Kidney epithelial cell (primary cell): ENCODE results near the gene SYT15. TPM values are rescaled to one million over a fixed set of nuclear protein-coding genes. Genes with fewer than 3 reads are reported as not detected.
"Not testable (repeated sequence)": the region's sequence is repeated elsewhere in the genome, so short reads cannot be mapped to it uniquely, and the experiment has no call there.

Experiments
- DNase-seq: peaks from one replicate; pipeline ENCODE4 v3.0.0-alpha.2; 2010; ENCODE audit warnings: low read depth
- H3K27me3 ChIP-seq: 2 replicates; pipeline ENCODE4 v1.6.0; 2011; ENCODE audit warnings: low read length; ENCODE audit not compliant: control insufficient read depth, insufficient read depth
- H3K36me3 ChIP-seq: 2 replicates; pipeline ENCODE4 v1.5.1; 2011; ENCODE audit warnings: low read length; ENCODE audit not compliant: control insufficient read depth, insufficient read depth
- H3K4me3 ChIP-seq: 2 replicates; pipeline ENCODE4 v1.5.1; 2011; ENCODE audit warnings: low read depth, mild to moderate bottlenecking, control low read depth, low read length
- total RNA-seq: library from RNA; depleted of rRNA; stranded (reverse); fragments of >200 nt; gene quantifications from 2 replicates; pipeline ENCODE4 v1.2.3, GENCODE V29; 2015
- TF ChIP-seq, protein P1 (sequence below): IDR thresholded peaks from 2 replicates; pipeline ENCODE4 v1.5.1; 2011; ENCODE audit warnings: mild to moderate bottlenecking, moderate library complexity, low read length, control low read depth, inconsistent platforms; ENCODE audit not compliant: insufficient read depth, poor library complexity, severe bottlenecking

SYT15 gene
- total RNA-seq = 0.07 and 0.17 TPM in 2 replicates

GRCh38 chr10:46578474-46579178, at the start of gene SYT15:
SYT15 (plus strand) TSS chr10:46579128; CDS start chr10:46579169, 41 bp downstream.
- H3K4me3 ChIP-seq, H3K27me3 ChIP-seq, H3K36me3 ChIP-seq, DNase-seq: not testable (repeated sequence)

- DNase-seq, H3K4me3 ChIP-seq, H3K27me3 ChIP-seq, H3K36me3 ChIP-seq: not testable (repeated sequence)
Observed at GRCh38 chr10:46529742-46530141, 49.2 kb upstream of the SYT15 start.

DNA sequence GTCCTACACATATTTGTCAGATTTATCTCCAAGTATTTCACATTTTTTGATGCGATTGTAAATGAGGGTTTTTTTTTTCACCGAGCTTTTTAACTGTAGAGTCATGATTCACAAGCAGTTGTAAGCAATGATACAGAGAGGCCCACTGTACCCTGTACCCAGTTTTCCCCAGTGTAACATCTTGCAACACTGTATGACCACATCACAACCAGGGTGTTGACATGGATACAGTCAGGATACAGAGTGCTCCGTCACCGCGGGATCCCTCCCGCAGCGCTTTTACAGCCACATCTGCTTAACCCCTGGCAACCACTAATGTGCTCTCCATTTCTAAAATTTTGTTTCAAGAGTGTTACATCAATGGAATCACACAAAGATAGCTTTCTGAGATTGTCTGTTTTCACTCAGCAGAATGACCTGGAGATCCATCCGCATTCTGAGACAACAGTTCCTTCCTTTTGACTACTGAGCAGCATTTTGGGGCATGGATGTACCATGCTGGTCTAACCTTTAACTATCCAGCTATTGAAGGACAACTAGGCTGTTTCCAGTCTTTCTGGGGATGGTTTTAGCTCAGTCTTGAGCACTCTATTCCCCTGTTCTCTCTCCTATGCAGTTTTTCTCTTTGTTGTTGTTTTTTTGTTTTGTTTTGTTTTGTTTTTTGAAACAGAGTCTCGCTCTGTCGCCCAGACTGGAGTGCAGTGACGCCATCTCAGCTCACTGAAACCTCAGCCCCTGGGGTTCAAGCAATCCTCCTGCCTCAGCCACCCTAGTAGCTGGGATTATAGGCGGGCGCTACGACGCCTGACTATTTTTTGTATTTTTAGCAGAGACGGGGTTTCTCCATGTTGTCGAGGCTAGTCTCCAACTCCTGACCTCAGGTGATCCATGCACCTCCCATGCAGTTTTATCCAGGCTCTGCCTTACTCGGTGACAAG, 48.4 kb upstream of the SYT15 start:
- H3K36me3 ChIP-seq = no peaks in the 10 kb centered on the region
- TF ChIP-seq, protein P1, sequence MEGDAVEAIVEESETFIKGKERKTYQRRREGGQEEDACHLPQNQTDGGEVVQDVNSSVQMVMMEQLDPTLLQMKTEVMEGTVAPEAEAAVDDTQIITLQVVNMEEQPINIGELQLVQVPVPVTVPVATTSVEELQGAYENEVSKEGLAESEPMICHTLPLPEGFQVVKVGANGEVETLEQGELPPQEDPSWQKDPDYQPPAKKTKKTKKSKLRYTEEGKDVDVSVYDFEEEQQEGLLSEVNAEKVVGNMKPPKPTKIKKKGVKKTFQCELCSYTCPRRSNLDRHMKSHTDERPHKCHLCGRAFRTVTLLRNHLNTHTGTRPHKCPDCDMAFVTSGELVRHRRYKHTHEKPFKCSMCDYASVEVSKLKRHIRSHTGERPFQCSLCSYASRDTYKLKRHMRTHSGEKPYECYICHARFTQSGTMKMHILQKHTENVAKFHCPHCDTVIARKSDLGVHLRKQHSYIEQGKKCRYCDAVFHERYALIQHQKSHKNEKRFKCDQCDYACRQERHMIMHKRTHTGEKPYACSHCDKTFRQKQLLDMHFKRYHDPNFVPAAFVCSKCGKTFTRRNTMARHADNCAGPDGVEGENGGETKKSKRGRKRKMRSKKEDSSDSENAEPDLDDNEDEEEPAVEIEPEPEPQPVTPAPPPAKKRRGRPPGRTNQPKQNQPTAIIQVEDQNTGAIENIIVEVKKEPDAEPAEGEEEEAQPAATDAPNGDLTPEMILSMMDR = no peak
- H3K4me3 ChIP-seq = no peak overlapping the region
- H3K27me3 ChIP-seq = peaks cover 3% of the 10 kb centered on the region
- no peak for DNase-seq

- not testable (repeated sequence) for DNase-seq, H3K4me3 ChIP-seq, H3K36me3 ChIP-seq, H3K27me3 ChIP-seq
Observed at GRCh38 chr10:46532256-46532655, 46.7 kb upstream of the SYT15 start.

GRCh38 chr10:46534828-46535524, 44.0 kb upstream of the SYT15 start:
- TF ChIP-seq, protein P1 = no peak
- DNase-seq = no peak
- no peak overlapping the region for H3K4me3 ChIP-seq
- no peaks in the 10 kb centered on the region for H3K36me3 ChIP-seq
- peaks cover 3% of the 10 kb centered on the region for H3K27me3 ChIP-seq

DNA sequence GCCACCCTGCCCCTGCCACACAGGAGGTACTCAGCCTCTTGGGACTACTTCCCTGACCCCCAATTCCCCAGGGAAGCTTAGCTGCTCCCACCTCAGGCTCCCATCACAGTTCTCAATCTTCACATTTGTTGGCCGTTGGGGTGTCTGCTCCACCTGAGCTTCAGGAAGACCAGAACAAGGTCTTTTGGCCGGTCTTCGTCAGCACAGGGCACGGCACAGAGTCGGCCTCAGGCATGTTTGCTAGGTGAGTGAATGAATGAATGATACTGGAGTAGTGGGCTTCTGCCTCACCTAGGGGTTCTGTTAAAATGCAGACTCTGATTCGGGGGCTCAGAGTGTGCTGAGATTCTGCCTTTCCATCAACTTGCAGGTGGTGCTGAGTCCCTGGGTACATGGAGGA, 42.8 kb upstream of the SYT15 start:
- Histone ChIP-seq H3K4me3 (no peak overlapping the region), H3K36me3 (no peaks in the 10 kb centered on the region), H3K27me3 (peaks cover 6% of the 10 kb centered on the region)
- TF ChIP-seq, protein P1 = no peak
- DNase-seq = no peak

DNA sequence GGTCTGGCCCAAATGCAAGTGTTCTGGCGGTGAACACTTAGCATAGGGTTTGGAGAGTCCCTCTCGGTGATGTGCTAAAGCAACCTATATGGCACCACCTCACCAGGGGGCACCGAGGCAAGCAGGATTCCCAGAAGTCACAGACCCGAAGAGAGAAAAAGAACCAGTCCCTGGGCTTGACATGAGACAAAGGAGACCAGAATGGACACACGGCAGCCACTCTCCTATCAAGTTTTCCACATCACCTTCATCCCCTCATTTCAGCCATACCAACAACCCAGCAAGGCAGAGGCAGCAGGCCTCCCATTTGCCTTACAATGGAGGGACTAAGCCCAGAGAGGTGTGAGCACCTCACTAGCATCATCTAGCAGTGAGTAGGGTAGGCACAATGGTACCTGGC, 42.1 kb upstream of the SYT15 start:
- H3K4me3 ChIP-seq = no peak overlapping the region
- no peak for DNase-seq
- peaks cover 6% of the 10 kb centered on the region for H3K27me3 ChIP-seq
- TF ChIP-seq, protein P1 = no peak
- no peaks in the 10 kb centered on the region for H3K36me3 ChIP-seq
